Thoracic aorta (tissue), 2 donors: Measurements from ENCODE around the gene EFR3B. TPM values are rescaled to one million over a fixed set of nuclear protein-coding genes. Genes with fewer than 3 reads are reported as not detected.
"Not testable (repeated sequence)": the region's sequence is repeated elsewhere in the genome, so short reads cannot be mapped to it uniquely, and the experiment has no call there.

Experiments used
- ATAC-seq: fragments of 150-250 bp; one replicate; pipeline ENCODE4 v1.8.0; 2017; ENCODE audit warnings: low read depth; ENCODE audit not compliant: insufficient number of reproducible peaks, low FRiP score
- DNase-seq: peaks from one replicate; pipeline ENCODE4 v3.0.0-alpha.2; 2020; ENCODE audit warnings: low spot score
- H3K27ac ChIP-seq, 2 donors: fragments of 200-600 bp; sonication (generic); 1 replicate in 1 of 2; 2 replicates in 1 of 2; pipeline ENCODE4 v1.5.1; 2016; ENCODE audit warnings: mild to moderate bottlenecking in 2 of 2, moderate library complexity in 2 of 2
- H3K27me3 ChIP-seq: fragments of 200-600 bp; sonication (generic); replicated peaks from 2 replicates; pipeline ENCODE4 v1.6.0; 2016; ENCODE audit warnings: mild to moderate bottlenecking; ENCODE audit not compliant: insufficient read depth
- H3K36me3 ChIP-seq: fragments of 200-600 bp; sonication (generic); one replicate; pipeline ENCODE4 v1.5.1; 2016
- H3K4me1 ChIP-seq, 2 donors: fragments of 200-600 bp; sonication (generic); 1 replicate in 1 of 2; 2 replicates in 1 of 2; pipeline versions ENCODE4 v1.5.1 to v1.6.0; 2016; ENCODE audit warnings: low read depth in 2 of 2, mild to moderate bottlenecking in 1 of 2; ENCODE audit not compliant: control insufficient read depth in 1 of 2
- H3K4me3 ChIP-seq: fragments of 200-600 bp; sonication (generic); 2 replicates; pipeline ENCODE4 v1.5.1; 2016; ENCODE audit warnings: mild to moderate bottlenecking
- H3K9me3 ChIP-seq: fragments of 200-600 bp; sonication (generic); 2 replicates; pipeline ENCODE4 v1.5.1; 2016
- CTCF ChIP-seq: fragments of 200-600 bp; sonication (generic); IDR thresholded peaks from one replicate; pipeline ENCODE4 v1.5.1; 2019; ENCODE audit warnings: antibody characterized with exemption
- total RNA-seq, 2 donors: library from RNA; depleted of rRNA; stranded (reverse); fragments of >200 nt; gene quantifications; one replicate each; pipeline versions ENCODE4 v1.1.0 to v1.2.3, GENCODE V29; 2016

The EFR3B gene
- total RNA-seq, 2 donors from 2014 or later, result 0.81 to 1.4 TPM

- TF ChIP-seq CTCF, result no peak
- Histone ChIP-seq H3K4me1 (no peaks in the 10 kb centered on the region), H3K27ac (no peak overlapping the region), H3K36me3 (no peaks in the 10 kb centered on the region), H3K9me3 (no peaks in the 10 kb centered on the region), H3K27me3 (no peaks in the 10 kb centered on the region), H3K4me3 (no peak overlapping the region)
- DNase-seq (no peak), ATAC-seq (no peak)
Measured at GRCh38 chr2:25125976-25126375, 84.1 kb downstream of the EFR3B start.

GRCh38 chr2:25127071-25127470, 85.2 kb downstream of the EFR3B start:
- not testable (repeated sequence) for H3K36me3 ChIP-seq, ATAC-seq, H3K4me3 ChIP-seq, H3K4me1 ChIP-seq, H3K27me3 ChIP-seq, H3K27ac ChIP-seq, H3K9me3 ChIP-seq, DNase-seq

- Histone ChIP-seq H3K9me3 (no peaks in the 10 kb centered on the region), H3K27ac (no peak overlapping the region), H3K4me3 (no peak overlapping the region), H3K27me3 (no peaks in the 10 kb centered on the region), H3K36me3 (no peaks in the 10 kb centered on the region), H3K4me1 (peaks cover 0 to 5% of the 10 kb centered on the region in 2 donors)
- no peak for TF ChIP-seq CTCF
- ATAC-seq (no peak), DNase-seq (no peak)
Measured at GRCh38 chr2:25127646-25128045, 85.8 kb downstream of the EFR3B start.

GRCh38 chr2:25129901-25130520, 88.1 kb downstream of the EFR3B start:
- ATAC-seq (no peak), DNase-seq (no peak)
- H3K4me3 ChIP-seq, result no peak overlapping the region

GRCh38 chr2:25131253-25131566, 89.3 kb downstream of the EFR3B start:
- Histone ChIP-seq H3K27me3 (no peaks in the 10 kb centered on the region), H3K4me3 (peak overlapping the region; percentile 47), H3K4me1 (peaks cover 0 to 5% of the 10 kb centered on the region in 2 donors), H3K27ac (no peak overlapping the region), H3K9me3 (no peaks in the 10 kb centered on the region), H3K36me3 (no peaks in the 10 kb centered on the region)
- no peak for TF ChIP-seq CTCF
- ATAC-seq, result no peak
- DNase-seq, result no peak

More at GRCh38 chr2:25129901-25130520, 88.1 kb downstream of the EFR3B start:
- Histone ChIP-seq H3K4me1 (peaks cover 0 to 5% of the 10 kb centered on the region in 2 donors), H3K9me3 (no peaks in the 10 kb centered on the region), H3K36me3 (no peaks in the 10 kb centered on the region), H3K27me3 (no peaks in the 10 kb centered on the region), H3K27ac (no peak overlapping the region)
- TF ChIP-seq CTCF, result no peak
